ENCODE results near the gene STK10.
"Not testable (repeated sequence)": the region's sequence is repeated elsewhere in the genome, so short reads cannot be mapped to it uniquely, and the experiment has no call there.

STK10 gene

DNA sequence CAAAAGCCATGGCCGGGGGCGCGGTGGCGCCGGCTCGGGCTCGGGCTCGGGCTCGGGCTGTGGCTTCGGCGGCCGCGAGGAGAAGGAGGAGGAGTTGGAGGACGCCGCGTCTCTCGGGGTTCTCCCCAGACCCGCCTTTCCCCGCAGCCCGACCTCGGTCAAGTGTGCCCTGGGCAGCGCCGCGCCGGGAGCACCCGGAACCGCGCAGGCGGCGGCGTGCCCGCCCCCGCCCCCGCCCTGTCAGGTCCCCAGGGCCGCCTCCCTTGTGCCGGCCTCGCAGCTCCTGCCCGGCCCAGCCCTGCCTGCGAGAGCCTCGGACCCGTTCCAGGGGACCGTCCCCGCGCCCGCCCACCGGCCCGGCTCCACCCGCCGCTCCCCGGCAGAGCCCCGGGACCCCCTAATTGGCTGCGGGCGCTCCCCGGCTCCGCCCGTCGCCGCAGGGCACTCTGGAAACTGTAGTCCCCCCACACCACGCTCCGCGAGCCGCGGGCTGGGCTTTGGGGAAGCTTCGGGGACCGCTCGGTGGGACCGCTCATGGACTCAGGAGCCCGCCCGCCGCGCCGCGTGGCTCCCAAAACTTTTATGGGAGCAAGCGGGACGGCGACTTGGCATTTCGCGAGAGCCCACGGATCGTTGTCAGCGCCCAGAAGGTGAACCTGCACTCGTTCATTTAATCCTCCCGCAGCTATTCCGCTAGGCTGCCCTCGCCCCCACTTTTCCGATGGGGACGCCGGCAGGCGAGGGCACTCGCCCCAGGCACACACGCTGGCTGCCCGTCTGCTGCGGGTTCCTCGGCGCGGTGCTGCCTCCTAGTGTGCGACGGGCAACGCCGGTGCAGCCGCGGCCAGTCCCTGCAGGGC lies at the start of gene STK10:
Gene STK10, minus strand, starts transcription at position 192 of the 860 bp plus-strand sequence. Its CDS starts 182 bp downstream, at position 10.
- peak; percentile 98 for DNase-seq (ENCODE audit: low spot score)

DNA sequence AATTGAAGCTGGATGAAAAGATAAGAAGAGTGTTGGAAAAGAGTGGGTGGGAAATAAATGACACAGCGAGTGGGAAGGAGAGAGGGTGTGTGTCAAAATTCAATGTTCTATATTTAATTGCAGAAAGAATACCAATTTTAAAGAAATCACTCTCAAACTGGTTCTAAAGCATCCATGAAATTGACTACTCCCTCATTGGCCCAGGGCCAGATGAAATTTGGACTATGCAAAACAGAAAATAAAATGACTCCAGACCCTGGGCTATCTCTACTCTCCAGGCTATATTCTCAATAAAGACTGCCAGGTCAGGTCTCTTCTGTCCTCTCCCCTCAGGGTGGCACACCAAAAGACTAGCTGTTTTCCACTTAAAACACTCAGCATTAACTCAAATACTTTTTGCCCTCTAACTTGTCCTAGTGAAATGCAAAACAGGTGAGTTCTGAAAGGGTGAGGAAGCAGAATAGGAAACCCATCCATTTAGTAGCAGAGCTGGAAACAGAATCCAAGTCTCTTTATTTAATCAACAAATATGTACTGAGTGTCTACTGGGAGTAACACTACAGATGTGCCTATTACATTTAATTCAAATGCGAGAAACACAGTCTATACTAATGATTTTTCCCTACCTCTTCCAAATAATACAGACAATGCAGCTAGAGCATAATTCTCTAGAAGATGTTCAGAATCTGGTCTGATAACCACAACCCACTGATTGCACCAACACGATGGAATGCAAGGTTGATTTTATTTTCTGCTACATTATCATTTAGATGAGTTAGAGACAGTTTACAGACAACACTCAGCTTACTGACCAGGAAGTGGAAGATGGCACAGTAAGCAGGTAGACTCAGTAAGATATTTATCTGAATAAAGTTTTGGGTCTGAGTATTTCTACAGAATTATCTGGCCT lies 48.1 kb upstream of the STK10 start:
- peak; percentile 22 for DNase-seq (ENCODE audit: low spot score)

DNA sequence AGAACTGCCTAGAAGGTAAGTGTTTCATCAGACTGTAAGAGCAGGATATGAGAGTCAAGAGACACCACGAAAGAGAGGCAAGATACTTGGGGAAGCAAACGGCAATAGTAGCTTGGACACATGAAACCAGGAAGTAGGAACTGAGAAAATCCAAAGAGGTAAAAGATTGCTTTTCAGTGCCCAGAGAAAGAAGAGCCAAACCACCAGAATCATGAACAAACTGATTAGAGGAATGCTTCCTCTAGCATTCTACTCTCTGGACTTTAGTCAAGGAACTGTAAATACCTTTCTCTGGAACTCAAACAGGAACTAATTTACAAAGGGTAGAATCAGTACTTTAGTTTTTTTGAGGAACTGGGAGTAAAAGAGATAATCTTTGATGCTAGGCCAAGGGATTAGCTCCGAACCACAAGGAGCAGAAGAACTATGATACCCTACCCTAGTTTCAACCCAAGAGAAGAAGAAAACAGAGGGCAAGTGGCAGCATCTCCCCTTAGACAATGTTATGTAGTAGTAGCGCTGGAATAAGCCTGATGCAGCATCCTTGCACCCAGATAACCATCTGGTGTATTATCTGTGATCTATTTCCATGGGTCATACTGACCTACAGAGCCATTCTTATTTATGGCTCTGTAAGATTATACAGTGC lies 47.2 kb upstream of the STK10 start:
- DNase-seq (ENCODE audit: low spot score) = peak; percentile 20

DNA sequence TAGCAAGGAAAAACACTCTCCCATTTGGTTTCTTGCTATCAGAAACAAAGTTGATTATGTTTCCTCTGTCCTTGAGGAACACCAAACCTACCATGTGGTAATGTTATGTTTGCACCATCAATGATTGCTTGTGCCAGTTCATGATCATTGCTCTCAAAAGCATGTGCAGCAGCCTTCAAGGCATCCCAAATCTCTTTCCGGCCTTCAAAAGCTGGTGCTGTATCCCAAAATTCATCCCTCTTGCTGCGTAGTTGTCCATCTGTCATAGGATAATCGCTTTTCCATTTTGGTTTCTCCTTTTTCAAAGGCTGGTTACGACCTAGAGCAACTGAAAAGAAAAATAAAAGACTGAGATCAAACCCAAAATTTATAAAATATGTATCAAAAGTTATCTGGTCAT lies 46.0 kb upstream of the STK10 start:
- DNase-seq (ENCODE audit: low spot score) = no peak

DNA sequence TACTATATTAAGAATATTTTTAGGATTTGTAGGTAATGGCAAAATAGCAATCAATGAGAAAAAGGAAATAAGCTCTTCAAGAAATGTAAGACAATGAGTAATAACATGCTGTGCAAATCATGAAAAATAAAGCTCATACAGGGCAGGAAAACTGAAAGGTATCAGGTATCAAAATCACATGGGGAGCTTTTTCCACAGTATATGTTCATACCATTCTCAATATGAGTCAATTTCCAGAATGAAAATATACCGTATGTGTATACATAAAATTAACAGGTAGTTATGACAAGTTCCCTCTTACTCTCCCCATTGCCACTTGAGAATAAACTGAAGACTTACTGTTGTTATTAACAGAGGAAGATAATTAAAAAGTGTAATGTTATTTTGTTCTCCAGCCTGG lies 41.9 kb upstream of the STK10 start:
- no peak for DNase-seq (ENCODE audit: low spot score)

DNA sequence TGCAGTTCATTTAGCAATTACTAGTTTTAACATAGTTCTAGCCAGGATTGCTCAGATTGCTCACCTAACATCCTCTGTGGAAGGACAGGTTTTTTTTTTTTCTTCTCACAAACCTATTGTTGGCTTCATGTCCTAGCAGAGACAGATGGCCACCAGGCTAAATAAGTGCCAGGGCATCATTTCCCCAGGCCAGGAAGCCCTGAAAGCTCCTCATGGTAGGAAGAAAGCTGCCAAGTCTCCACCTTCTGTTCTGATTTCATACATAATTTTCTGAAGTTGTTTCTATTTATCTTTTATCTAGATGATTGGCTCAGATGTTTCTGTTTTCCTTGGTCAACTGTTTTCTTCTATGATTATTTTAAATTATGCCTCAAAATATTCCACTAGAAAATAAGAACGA lies 37.0 kb upstream of the STK10 start:
- DNase-seq (ENCODE audit: low spot score) = no peak

DNA sequence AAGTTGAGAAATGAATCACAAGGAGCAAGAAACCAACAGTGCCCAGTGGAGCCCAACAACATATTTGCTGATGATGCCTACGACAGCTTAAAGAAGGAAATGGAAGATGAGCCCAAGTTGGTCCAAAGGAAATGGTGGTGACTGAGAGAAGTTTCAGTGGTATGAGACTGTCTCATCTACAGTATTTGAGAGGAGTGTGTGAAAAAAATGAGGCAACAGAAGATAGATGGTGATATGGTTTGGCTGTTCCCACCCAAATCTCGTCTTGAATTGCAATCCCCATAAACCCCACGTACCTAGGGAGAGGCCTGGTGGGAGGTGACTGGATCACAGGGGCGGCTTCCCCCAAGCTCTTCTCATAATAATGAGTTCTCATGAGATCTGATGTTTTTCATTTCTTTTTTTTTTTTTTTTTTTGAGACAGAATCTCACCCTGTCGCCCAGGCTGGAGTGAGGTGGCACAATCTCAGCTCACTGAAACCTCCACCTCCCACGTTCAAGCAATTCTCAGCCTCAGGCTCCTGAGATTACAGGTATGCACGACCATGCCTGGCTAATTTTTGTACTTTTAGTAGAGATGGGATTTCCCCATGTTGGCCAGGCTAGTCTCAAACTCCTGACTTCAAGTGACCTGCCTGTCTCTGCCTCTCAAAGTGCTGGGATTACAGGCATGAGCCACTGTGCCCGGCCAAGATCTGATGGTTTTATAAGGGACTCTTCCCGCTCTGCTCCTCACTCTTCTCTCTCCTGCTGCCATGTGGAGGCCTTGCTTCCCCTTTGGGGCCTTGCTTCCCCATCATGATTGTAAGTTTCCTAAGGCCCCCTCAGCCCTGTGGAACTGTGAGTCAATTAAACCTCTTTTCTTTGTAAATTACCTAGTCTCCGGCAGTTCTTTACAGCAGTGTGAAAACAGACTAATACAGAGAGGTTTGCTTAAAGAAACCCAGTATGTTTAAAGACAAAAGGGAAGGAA lies 36.2 kb upstream of the STK10 start:
- DNase-seq (ENCODE audit: low spot score) = no peak

DNA sequence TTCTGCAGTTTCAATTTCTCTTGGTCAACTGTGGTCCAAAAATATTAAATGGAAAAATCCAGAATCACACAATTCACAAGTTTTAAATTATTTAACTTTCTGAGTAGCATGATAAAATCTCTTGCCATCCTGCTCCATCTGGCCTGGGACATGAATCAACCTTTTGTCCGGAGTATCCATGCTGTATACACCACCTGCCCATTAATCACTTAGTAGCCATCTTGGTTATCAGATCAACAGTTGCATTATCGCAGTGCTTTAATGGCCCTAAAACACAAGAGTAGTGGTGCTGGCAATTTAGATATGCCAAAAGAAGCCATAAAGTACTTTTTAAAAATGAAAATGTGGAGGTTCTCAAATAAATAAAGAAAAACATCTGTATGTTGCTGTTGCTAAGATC lies 31.3 kb upstream of the STK10 start:
- no peak for DNase-seq (ENCODE audit: low spot score)

DNA sequence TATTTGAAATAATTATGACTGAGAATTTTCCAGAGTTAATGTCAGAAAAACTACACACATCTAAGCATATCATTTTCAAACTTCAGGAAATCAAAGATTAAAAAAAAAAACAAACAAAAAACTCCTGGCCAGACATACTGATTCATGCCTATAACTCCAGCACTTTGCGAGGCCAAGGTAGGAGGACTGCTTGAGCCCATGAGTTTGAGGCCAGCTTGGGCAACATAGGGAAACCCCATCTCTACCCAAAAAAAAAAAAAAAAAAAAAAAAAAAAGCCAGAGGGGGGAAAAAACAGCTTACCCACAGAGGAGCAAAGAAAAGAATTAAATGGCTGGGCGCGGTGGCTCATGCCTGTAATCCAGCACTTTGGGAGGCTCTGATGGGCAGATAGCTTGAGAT lies 28.3 kb upstream of the STK10 start:
- DNase-seq (ENCODE audit: low spot score) = no peak

DNA sequence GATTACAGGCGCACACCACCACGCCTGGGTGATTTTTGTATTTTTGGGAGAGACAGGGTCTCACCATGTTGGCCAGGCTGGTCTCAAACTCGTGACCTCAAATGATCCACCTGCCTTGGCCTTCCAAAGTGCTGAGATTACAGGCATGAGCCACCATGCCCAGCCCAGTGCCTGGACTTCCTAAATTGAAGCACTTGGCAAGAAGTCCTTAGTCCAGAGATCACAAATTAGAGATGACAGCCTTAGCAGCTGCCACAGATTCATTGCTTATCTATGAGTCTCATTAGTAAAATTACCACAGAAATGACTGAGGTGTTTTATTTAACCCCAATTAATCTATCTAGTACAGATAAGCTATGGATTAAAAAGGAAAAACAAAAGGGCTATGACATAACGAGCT lies 25.1 kb upstream of the STK10 start:
- DNase-seq (ENCODE audit: low spot score) = no peak

DNA sequence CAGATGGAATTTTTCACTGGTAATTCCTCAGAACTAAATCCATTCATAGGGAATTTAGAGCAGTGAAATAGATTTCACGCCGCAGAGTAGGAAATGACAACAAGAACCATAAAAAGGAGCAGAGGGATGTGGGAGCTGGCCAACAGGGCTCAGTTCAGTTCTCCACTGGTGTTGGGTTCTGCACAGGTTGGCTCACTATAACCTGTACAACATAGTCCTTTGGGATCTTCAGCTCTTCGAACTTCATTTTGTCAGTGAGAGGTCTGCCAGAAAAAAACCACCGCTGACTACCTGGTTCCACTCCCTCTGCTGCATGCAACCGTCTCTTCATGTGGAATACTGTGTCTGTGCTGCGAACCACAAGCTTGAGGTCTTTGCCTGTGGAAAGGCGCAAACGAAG lies 23.7 kb upstream of the STK10 start:
- DNase-seq (ENCODE audit: low spot score) = no peak

DNA sequence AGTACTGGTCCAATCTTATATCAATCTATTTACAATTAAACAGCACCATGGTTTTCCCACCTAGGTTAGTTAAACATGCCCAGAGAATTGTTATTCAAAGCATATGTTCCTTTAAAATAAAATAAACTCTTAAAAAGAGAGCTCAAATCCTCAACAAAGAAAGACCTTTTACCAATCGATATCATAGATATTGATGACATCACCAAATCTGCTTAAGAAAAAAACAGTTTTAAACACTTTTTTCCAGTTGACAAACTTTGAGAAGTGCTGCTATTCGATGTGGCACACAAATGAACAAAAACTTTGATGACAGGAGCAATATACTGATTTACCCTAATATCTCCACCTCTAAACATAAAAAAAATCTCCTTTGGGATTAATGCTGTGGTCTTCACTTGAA lies 21.7 kb upstream of the STK10 start:
- DNase-seq (ENCODE audit: low spot score) = no peak

DNA sequence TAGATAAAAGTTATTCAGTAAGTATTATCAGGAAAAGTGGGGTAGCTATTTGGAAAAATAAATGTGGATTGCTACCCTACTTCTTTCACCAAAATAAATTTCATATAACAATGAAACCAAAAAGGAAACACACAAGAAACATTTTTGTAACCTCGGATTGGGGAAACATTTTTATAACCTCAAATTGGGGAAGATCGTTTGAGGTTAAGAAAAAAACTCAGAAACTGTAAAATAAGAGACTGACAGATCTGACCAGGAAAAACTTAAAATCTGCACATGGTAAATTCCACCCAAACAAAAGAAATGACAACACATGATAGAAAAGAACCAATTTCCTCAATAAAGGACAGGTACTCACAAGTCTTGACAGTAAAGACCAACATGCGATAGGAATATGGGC lies 19.5 kb upstream of the STK10 start:
- DNase-seq (ENCODE audit: low spot score) = no peak

DNA sequence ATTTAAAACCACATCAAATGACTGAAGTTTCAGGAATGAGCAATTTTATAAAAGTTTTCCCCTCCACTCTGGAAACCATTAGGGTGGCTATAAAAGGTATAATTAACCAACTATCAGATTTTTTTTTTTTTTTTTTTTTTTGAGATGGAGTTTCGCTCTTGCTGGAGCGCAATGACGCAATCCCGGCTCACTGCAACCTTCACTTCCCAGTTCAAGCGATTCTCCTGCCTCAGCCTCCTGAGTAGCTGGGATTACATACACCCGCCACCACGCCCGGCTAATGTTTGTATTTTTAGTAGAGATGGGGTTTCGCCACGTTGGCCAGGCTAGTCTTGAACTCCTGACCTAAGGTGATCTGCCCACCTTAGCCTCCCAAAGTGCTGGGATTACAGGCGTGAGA lies 18.0 kb upstream of the STK10 start:
- DNase-seq (ENCODE audit: low spot score) = not testable (repeated sequence)

DNA sequence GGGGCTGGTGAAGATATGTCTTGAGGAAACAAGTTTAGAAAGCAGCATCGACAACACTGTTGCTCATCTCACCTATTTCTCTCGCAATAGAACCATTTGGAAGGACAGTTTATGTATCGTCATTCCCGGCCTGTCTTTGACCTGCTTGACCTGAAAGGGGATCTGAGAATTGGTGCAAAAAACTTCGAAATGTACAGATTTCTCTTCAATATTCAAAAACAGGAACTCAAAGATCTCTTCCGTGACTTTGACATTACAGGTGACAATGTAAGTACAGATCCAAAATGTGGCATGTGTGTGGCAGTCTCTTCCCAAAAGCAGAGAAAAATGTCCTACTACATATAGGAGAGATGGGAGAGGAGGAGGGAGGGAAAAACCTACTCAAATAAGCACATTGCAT lies 12.5 kb upstream of the STK10 start:
- no peak for DNase-seq (ENCODE audit: low spot score)

DNA sequence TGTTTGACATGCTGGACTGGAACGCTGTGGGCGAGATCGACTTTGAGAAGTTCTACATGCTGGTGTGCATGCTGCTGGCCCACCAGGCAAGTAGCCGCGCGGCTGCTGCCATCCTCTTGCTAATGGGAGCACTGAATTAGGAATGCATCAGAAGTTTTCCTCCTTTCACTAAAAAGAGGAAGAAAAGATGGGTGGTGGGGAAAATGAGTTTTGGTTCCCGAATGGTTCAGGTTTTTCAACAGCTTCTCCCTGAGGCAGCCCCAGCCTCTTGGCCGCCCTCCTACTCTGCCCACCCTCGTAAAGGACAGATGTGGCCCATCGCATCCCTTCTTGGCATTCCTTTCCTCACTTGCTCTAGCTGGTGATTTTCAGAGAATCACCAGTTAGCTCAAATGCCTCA lies 11.4 kb upstream of the STK10 start:
- DNase-seq (ENCODE audit: low spot score) = no peak

DNA sequence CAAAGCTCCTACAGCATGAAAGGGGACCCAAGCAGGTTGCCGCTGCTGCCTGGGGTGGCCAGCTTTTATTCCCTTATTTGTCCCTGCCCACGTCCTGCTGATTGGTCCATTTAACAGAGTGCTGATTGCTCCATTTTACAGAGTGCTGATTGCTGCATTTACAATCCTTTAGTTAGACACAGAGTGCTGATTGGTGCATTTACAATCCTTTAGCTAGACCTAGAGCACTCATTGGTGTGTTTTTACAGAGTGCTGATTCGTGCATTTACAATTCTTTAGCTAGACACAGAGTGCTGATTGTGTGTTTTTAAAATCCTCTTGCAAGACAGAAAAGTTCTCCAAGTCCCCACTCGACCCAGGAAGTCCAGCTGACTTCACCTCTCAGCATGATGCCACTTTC lies 9.8 kb upstream of the STK10 start:
- DNase-seq (ENCODE audit: low spot score) = not testable (repeated sequence)

DNA sequence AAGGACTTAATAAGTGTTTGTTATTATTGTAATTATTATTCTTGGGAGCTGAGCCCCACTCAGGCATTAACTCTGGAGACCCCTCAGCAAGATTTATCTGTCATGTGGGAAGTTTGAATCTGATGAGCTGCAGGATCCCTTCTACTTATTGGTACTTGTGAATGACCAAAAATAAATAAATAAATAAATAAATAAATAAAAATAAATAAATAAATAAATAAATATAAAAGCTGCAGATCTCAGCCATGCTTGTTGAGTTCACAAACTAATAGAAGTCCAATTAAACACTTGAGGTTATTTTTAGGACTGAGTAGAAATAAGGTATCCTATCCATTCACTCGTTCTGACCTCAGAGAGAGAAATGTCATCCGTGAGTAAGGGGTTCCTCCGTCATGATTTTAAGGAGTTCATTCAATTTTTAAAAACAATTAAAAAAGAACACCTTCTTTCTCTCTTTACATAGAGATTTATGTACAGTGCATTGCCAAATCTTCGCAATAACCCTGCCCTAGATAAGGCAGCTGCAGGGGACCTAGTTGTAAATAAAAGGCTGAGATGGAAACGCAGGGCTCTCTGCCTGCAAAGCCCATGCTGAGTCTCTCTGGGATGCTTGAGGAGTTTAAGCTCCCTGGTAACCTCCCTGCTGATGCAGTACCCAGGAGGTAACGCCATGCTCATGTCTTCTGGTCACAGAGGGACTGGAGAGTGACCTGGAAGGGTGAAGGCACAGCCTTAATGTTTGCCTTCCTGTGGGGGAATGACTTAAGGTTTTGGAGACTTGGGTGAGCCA lies 7.2 kb upstream of the STK10 start:
- DNase-seq (ENCODE audit: low spot score) = no peak

DNA sequence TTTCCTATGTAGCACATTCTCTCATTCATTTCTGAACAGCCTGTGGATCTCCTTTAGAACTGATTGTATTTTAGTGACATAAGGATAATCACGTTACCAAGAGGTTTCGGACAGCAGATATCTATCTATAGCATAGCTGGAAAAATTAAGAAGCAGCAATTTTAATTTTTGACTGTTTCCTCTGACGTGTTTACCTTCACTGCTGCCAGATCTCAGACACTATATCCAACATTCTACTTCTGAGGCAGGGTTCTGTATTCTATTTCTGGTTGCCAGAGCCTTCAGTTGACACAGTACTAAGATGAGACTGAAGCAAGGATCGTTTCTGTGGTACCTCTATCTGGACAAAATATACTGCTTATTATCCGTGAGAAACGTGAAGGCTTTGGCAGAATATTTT lies 5.8 kb upstream of the STK10 start, which contains the start of gene EFCAB9:
Gene EFCAB9, plus strand, starts transcription at position 301 of the 400 bp plus-strand sequence. Its CDS starts 1 bp downstream, at position 302.
- no peak for DNase-seq (ENCODE audit: low spot score)

DNA sequence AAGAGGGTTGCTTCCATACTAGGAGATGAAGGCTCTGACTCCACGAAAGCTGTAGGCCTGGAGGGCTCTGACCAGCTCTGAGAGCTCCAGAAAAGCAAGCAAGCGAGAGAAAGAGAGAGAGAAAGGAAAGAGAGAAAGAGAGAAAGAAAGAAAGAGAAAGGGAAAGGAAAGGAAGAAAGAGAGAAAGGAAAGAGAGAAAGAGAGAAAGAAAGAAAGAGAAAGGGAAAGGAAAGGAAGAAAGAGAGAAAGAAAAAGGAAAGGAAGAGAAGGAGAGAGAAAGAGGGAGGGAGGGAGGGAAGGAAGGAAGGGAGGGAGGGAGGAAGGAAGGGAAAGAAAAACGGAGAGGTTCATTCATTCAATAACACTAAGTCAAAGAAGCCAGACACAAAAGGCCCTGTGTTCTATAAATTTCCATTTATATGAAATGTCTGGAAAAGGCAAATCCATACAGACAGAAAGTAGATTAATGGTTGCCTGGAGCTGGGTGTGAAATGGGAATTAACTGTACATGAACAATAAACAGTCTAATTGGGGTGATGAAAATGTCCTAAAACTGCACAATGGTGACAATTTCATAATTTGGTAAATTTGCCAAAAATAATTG lies 1.8 kb upstream of the STK10 start:
- DNase-seq (ENCODE audit: low spot score) = no peak

All from AG20443 (cell line).